Stimulated activated CD8-positive, alpha-beta memory T cell treated with anti-CD3 and anti-CD28 coated beads, Interleukin-7, amount 100 ng/mL, for 1 hour (primary cell): ENCODE measurements around the gene NKX2-4.

Source experiments
- DNase-seq, 2 donors: peaks; one replicate each; pipeline ENCODE4 v3.0.0-alpha.2; 2020; ENCODE audit warnings: low read depth in 2 of 2

The NKX2-4 gene

GRCh38 chr20:21360705-21361104 is 36.6 kb downstream of the NKX2-4 start:
- no peak for DNase-seq

GRCh38 chr20:21358737-21359136 is 38.6 kb downstream of the NKX2-4 start:
- DNase-seq: no peak

GRCh38 chr20:21357844-21358243 is 39.5 kb downstream of the NKX2-4 start:
- no peak for DNase-seq

- no peak for DNase-seq
Measured at GRCh38 chr20:21356386-21356785, 40.9 kb downstream of the NKX2-4 start.

- DNase-seq: no peak
Measured at GRCh38 chr20:21355981-21356380, 41.3 kb downstream of the NKX2-4 start.

GRCh38 chr20:21353236-21353635 is 44.1 kb downstream of the NKX2-4 start:
- no peak for DNase-seq

- DNase-seq: no peak
Measured at GRCh38 chr20:21352703-21353102, 44.6 kb downstream of the NKX2-4 start.
